ENCODE results near the gene AHDC1.

AHDC1 gene

DNA sequence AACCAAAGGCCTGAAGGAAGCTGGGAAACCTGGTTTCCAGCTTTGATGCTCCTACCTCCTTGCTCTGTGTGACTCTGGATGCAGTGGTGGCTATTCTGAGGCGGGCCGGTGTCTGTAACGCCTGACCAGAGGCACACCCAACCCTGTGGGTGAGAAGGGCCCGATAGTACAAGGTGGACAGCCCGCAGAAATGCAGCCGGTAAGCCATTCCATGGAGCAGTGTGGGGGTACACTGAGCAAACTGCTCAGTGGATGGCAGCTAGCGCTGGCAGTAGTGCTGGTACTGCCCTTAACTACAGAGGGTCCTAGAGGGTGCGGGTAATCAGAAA lies 36.0 kb downstream of the AHDC1 start:
- Histone ChIP-seq H3K9me3 (ENCODE audit: control insufficient read depth, low read length) (no peaks in the 10 kb centered on the region), H3K36me3 (ENCODE audit: control insufficient read depth, insufficient read depth, low read length) (peaks cover 12% of the 10 kb centered on the region), H3K4me3 (ENCODE audit: extremely low read depth, insufficient read depth, low read length, poor library complexity, severe bottlenecking) (no peak overlapping the region), H3K27ac (ENCODE audit: low read depth, low read length, severe bottlenecking) (peak overlapping the region; percentile 46), H3K4me1 (ENCODE audit: control insufficient read depth, insufficient read depth, low read length, poor library complexity, severe bottlenecking) (peaks cover 96% of the 10 kb centered on the region)
- 89 to 93% methylated on average over 8 of the region's 8 CpGs for WGBS, 2 experiments (ENCODE audit: insufficient coverage in 2 of 2)

DNA sequence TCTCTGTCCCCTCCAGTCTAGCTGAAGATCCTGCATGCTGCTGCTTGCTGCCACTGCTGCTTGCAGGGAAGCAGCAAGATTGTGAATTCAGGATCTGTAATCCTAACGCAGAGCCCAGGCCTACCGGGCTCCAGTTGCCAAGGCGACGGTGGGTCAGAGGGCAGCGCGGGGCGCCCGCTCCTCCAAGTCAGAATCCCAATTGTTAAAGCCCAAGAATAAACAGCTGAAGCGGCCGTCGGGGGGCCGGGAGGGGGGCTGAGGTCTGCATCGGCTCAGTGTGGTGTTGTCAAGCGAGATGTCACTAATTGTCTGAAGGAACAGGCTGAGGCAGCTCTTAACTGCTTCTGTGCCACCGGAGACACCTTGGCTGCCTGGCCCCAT lies 36.8 kb downstream of the AHDC1 start:
- Histone ChIP-seq H3K4me3 (ENCODE audit: extremely low read depth, insufficient read depth, low read length, poor library complexity, severe bottlenecking) (no peak overlapping the region), H3K36me3 (ENCODE audit: control insufficient read depth, insufficient read depth, low read length) (peaks cover 12% of the 10 kb centered on the region), H3K4me1 (ENCODE audit: control insufficient read depth, insufficient read depth, low read length, poor library complexity, severe bottlenecking) (peaks cover 96% of the 10 kb centered on the region), H3K27ac (ENCODE audit: low read depth, low read length, severe bottlenecking) (peak overlapping the region; percentile 69), H3K9me3 (ENCODE audit: control insufficient read depth, low read length) (no peaks in the 10 kb centered on the region)
- 56 to 69% methylated on average over 15 of the region's 15 CpGs for WGBS, 2 experiments (ENCODE audit: insufficient coverage in 2 of 2)

DNA sequence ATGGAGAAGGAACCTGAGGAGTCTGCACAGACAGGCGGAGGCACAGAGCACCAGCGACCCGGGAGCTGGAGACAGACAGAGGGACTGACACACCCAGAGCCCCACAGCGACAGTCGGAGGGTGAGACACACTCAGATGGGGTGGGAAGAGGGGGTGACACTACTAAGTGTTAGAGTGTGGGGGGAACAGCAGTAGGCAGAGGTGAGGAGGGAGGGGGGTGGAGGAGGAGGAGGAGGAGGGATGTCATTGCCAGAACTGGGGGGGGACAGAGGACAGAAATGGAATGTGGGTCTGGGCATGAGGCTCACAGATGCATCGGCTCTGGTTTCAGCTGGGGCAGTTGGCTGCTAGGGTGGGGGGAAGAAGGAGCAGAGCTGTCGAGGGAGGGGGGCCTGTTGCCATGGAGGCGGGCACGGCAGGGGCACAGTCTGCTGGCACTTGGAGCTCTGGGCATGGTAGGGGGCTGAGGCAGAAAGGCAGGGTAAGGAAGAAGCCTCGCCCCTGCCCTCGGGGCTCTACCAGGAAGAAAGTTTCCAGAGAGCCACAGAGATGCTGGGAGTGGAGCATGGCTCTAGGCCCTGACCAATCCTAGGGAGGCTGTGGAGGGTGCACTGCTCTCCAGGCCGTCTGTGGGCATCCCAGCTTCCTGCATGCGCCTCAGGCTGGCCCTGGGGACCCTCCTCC lies 37.3 kb downstream of the AHDC1 start:
- Histone ChIP-seq H3K4me1 (ENCODE audit: control insufficient read depth, insufficient read depth, low read length, poor library complexity, severe bottlenecking) (peaks cover 96% of the 10 kb centered on the region), H3K27ac (ENCODE audit: low read depth, low read length, severe bottlenecking) (peak overlapping the region; percentile 69), H3K9me3 (ENCODE audit: control insufficient read depth, low read length) (no peaks in the 10 kb centered on the region), H3K4me3 (ENCODE audit: extremely low read depth, insufficient read depth, low read length, poor library complexity, severe bottlenecking) (no peak overlapping the region), H3K36me3 (ENCODE audit: control insufficient read depth, insufficient read depth, low read length) (peaks cover 12% of the 10 kb centered on the region)
- WGBS, 2 experiments (ENCODE audit: insufficient coverage in 2 of 2): 59 to 67% methylated on average over 9 to 13 of the region's 13 CpGs

DNA sequence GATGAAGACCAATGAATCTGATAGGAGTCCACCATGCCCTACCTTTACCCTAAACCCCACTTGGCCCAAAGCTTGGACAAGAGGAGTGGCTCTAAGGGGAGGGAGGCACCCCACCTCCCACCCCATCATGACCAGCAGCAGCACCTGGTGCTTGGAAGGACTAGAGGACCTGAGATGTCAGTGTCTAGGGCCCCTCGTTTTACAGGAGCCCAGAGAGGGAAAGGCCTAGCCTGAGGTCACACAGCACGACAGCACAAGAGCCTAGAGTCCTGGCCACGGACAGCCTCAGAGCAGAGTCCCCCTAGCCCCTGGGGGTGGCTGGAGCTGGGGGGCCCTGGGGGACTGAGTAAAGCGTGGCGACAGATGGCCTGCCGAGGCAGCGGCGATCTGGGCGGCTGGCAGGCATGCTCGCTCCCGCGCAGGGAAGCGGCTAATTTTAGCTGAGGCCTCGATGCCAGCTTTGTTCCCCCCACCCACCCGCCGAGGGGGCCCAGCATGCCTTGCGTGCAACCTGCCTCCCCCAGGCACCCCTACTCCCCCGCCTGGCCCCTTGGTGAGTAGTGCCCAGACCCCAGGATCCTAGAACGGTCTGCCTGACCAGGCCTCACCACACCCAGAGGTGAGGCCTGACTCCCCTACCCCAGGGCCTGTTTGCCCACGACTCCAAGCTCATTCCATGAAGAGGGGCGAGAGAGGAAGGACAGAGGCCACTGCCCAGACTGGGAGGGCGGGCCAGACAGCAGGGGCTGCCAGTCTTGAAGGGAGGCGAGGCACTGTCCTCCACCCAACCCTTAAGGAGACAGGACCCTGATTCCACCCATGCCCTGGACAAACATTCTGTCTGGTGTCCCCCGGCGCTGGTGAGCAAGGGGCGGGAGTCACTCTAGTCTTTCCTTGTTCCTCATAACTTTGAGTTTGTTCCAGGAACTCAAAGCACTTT lies 39.0 kb downstream of the AHDC1 start:
- H3K9me3 ChIP-seq (ENCODE audit: control insufficient read depth, low read length): no peaks in the 10 kb centered on the region
- H3K4me1 ChIP-seq (ENCODE audit: control insufficient read depth, insufficient read depth, low read length, poor library complexity, severe bottlenecking): peaks cover 97% of the 10 kb centered on the region
- WGBS, 2 experiments (ENCODE audit: insufficient coverage in 2 of 2): 87 to 92% methylated on average over 21 to 23 of the region's 26 CpGs
- peak overlapping the region; percentile 57 for H3K27ac ChIP-seq (ENCODE audit: low read depth, low read length, severe bottlenecking)
- H3K36me3 ChIP-seq (ENCODE audit: control insufficient read depth, insufficient read depth, low read length): peaks cover 12% of the 10 kb centered on the region
- H3K4me3 ChIP-seq (ENCODE audit: extremely low read depth, insufficient read depth, low read length, poor library complexity, severe bottlenecking): no peak overlapping the region

DNA sequence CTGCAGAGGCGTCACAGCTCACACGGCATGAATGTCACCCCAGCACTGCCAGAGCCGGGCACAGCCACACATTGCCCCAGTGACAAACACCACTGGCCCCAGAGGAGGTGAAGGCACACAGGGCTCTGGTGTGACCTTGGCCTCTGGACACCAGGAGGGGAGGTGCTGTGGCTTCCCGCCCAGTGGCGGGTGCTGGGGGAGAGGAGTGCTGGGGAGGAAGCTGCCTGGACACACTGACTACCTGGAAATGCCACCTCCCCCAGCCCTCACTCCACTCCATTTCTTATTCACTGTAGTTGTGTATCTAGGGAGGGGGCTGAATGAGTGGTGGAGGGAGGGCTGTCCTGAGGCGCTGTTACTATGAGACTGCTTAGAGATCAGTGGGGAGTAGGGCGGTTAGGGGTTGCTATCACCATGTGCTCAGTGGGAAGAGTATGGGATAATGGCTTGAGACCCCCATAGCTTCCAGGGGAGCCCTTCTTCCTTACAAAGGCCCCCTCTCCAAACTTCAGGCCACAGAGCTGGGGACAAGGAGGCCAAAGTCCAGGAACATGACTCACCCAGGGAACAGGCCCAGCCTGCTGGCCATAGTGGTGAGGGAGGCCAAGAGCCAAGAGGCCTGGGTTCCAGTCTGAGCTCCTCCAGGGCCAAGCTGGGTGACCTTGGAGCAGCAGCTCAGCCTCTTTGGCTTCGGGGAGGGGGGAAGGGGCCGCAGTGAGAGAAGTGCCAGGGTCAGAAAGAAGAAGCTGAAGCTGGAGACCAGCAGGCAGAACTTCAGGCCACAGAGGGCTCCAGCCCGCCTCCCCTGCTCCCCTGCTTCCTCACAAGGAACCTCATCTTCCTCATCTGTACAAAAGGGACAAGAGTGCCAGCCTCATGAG lies 40.1 kb downstream of the AHDC1 start:
- H3K4me1 ChIP-seq (ENCODE audit: control insufficient read depth, insufficient read depth, low read length, poor library complexity, severe bottlenecking): peaks cover 92% of the 10 kb centered on the region
- peaks cover 17% of the 10 kb centered on the region for H3K36me3 ChIP-seq (ENCODE audit: control insufficient read depth, insufficient read depth, low read length)
- no peaks in the 10 kb centered on the region for H3K9me3 ChIP-seq (ENCODE audit: control insufficient read depth, low read length)
- WGBS, 2 experiments (ENCODE audit: insufficient coverage in 2 of 2): 81 to 82% methylated on average over 5 of the region's 10 CpGs
- peak overlapping the region; percentile 57 for H3K27ac ChIP-seq (ENCODE audit: low read depth, low read length, severe bottlenecking)
- H3K4me3 ChIP-seq (ENCODE audit: extremely low read depth, insufficient read depth, low read length, poor library complexity, severe bottlenecking): no peak overlapping the region

DNA sequence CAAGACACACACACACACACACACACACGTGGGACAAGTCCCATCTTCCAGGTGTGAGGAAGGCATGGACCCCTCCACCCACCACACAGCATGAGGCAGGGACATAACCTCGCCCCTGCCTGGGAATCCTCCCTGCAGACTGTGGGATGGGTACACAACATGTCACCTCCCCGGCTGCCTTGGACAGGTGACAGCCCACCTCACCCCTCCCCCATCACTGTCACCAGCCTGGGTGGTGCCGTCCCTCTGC lies 40.7 kb downstream of the AHDC1 start:
- Histone ChIP-seq H3K36me3 (ENCODE audit: control insufficient read depth, insufficient read depth, low read length) (peaks cover 23% of the 10 kb centered on the region), H3K4me1 (ENCODE audit: control insufficient read depth, insufficient read depth, low read length, poor library complexity, severe bottlenecking) (peaks cover 90% of the 10 kb centered on the region), H3K4me3 (ENCODE audit: extremely low read depth, insufficient read depth, low read length, poor library complexity, severe bottlenecking) (no peak overlapping the region), H3K9me3 (ENCODE audit: control insufficient read depth, low read length) (no peaks in the 10 kb centered on the region), H3K27ac (ENCODE audit: low read depth, low read length, severe bottlenecking) (peak overlapping the region; percentile 57)
- WGBS, 2 experiments (ENCODE audit: insufficient coverage in 2 of 2): 87 to 89% methylated on average over 3 to 4 of the region's 4 CpGs

DNA sequence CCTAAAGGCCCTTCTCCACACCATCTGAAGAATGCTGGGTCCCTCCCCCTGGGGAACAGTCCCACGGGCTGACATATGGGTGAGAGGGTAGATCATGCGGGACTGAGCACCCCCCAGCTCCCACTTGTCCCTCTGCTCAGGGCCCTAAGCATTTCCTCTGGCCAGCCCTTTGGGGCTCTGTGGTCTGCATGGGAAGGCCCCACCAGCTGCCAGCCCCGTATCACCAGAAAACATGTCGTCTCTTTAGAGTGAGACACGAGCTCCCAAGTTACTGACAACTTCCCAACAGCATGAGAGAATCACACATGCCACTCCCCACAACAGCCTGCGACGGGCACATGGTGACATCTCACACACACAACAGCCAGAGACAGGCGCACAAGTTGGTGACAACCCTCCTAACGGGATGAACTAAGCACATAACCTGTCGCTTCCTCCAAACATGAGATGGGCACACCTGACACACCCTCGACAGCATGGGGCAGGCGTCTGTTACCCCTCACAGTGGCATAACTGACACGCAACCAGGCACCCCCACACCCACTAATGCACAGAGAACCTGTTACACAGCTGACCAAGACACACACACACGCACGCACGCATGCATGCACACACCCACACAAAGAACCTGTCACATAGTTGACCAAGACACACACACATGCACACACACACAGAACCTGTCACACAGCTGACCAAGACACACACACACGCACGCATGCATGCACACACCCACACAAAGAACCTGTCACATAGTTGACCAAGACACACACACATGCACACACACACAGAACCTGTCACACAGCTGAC lies 41.2 kb downstream of the AHDC1 start:
- peak overlapping the region; percentile 81 for H3K27ac ChIP-seq (ENCODE audit: low read depth, low read length, severe bottlenecking)
- no peak overlapping the region for H3K4me3 ChIP-seq (ENCODE audit: extremely low read depth, insufficient read depth, low read length, poor library complexity, severe bottlenecking)
- H3K36me3 ChIP-seq (ENCODE audit: control insufficient read depth, insufficient read depth, low read length): peaks cover 28% of the 10 kb centered on the region
- 77 to 81% methylated on average over 7 to 13 of the region's 18 CpGs for WGBS, 2 experiments (ENCODE audit: insufficient coverage in 2 of 2)
- no peaks in the 10 kb centered on the region for H3K9me3 ChIP-seq (ENCODE audit: control insufficient read depth, low read length)
- peaks cover 90% of the 10 kb centered on the region for H3K4me1 ChIP-seq (ENCODE audit: control insufficient read depth, insufficient read depth, low read length, poor library complexity, severe bottlenecking)

DNA sequence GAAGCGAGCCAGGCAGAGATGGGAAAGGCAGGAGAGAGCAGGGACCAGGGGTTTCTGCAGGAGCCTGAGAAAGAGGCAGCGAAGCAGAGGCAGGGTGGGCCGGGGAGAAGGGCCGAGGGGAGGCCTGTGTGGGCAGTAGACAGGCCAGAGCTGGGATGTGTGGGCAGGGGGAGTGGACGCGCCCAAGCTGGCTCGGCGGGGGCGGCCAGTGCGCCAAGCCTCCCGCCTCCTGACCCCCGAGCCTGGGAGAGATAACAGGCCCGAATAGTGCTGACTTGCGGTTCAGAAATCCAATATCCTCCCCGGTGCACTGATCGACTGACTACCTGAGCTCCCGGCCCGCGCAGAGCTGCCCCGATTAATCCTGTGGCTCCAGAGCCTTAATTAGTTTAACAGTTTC lies 41.9 kb downstream of the AHDC1 start:
- H3K4me1 ChIP-seq (ENCODE audit: control insufficient read depth, insufficient read depth, low read length, poor library complexity, severe bottlenecking): peaks cover 89% of the 10 kb centered on the region
- H3K27ac ChIP-seq (ENCODE audit: low read depth, low read length, severe bottlenecking): peak overlapping the region; percentile 81

DNA sequence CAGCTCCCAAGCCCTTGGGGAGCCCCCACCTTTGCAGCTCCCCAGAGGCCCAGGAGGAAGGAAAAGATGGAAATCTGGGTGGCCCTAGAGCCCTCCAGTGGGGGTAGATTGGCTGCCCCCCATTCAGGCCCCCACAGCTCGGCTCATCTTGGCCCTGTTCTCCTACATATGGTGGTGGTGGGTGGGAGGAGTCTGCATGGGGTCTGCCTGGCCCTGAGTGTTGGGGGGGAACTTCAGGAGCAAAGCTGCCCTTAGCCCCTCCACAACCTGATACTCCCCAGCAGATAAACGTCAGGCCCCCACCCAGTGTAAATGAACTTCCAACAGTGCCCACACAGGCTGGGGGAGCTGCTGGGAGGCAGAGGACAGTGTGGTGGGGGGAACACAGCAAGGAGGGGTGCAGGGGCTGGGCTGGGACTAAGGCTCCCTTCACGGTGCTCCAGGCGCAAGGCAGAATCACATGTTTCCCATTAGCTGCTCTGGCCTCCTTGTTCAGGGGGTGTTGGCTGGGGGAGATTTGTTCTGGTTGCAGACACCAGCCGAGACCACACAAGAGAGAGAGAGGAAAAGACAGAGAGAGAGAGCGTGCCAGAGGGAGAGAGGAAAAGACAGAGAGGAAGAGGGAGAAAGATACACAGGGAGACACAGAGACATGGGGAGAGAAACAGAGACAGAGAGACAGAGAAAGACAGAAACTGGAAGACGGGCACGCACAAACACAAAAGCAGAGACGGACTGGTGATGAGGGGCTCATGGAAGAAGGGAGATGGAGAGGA lies 42.6 kb downstream of the AHDC1 start:
- WGBS, 2 experiments (ENCODE audit: insufficient coverage in 2 of 2): 64 to 65% methylated on average over 6 of the region's 9 CpGs
- Histone ChIP-seq H3K36me3 (ENCODE audit: control insufficient read depth, insufficient read depth, low read length) (peaks cover 26% of the 10 kb centered on the region), H3K27ac (ENCODE audit: low read depth, low read length, severe bottlenecking) (peak overlapping the region; percentile 81), H3K4me3 (ENCODE audit: extremely low read depth, insufficient read depth, low read length, poor library complexity, severe bottlenecking) (no peak overlapping the region), H3K9me3 (ENCODE audit: control insufficient read depth, low read length) (no peaks in the 10 kb centered on the region), H3K4me1 (ENCODE audit: control insufficient read depth, insufficient read depth, low read length, poor library complexity, severe bottlenecking) (peaks cover 84% of the 10 kb centered on the region)

More for the DNA sequence above, 41.9 kb downstream of the AHDC1 start:
- Histone ChIP-seq H3K36me3 (ENCODE audit: control insufficient read depth, insufficient read depth, low read length) (peaks cover 26% of the 10 kb centered on the region), H3K4me3 (ENCODE audit: extremely low read depth, insufficient read depth, low read length, poor library complexity, severe bottlenecking) (no peak overlapping the region), H3K9me3 (ENCODE audit: control insufficient read depth, low read length) (no peaks in the 10 kb centered on the region)
- 72 to 77% methylated on average over 11 to 20 of the region's 20 CpGs for WGBS, 2 experiments (ENCODE audit: insufficient coverage in 2 of 2)
